ENCODE data around the gene SIGLEC15.

Gene SIGLEC15

GRCh38 chr18:45860971-45861370 is 35.5 kb downstream of the SIGLEC15 start:
- TF ChIP-seq POLR2AphosphoS5 (IDR thresholded peaks at IDR 0.05; ENCODE audit: low read depth) (no peak), SPI1 (IDR thresholded peaks at IDR 0.05; ENCODE audit: borderline replicate concordance, low read depth) (no peak), GABPA (IDR thresholded peaks at IDR 0.05; ENCODE audit: low read depth) (no peak), CTCF (IDR thresholded peaks at IDR 0.05; ENCODE audit: insufficient read depth, low read length) (no peak), REST (IDR thresholded peaks at IDR 0.05; ENCODE audit: insufficient replicate concordance, low read depth) (no peak)
- no peak overlapping the region for H3K4me3 ChIP-seq (replicated peaks; ENCODE audit: insufficient read depth, low read length)
- DNase-seq (ENCODE audit: low read depth in 1 of 2, low spot score in 1 of 2) = no peak
- no peaks in the 10 kb centered on the region for H3K27me3 ChIP-seq (ENCODE audit: insufficient read depth, poor library complexity, severe bottlenecking)
- H3K27ac ChIP-seq (replicated peaks) = no peak overlapping the region

- Histone ChIP-seq H3K4me3 (replicated peaks; ENCODE audit: insufficient read depth, low read length) (no peak overlapping the region), H3K27ac (replicated peaks) (no peak overlapping the region), H3K27me3 (ENCODE audit: insufficient read depth, poor library complexity, severe bottlenecking) (no peaks in the 10 kb centered on the region)
- no peak for DNase-seq (ENCODE audit: low read depth in 1 of 2, low spot score in 1 of 2)
- TF ChIP-seq POLR2AphosphoS5 (IDR thresholded peaks at IDR 0.05; ENCODE audit: low read depth) = no peak
- no peak for TF ChIP-seq REST (IDR thresholded peaks at IDR 0.05; ENCODE audit: insufficient replicate concordance, low read depth)
- TF ChIP-seq CTCF (IDR thresholded peaks at IDR 0.05; ENCODE audit: insufficient read depth, low read length) = no peak
- no peak for TF ChIP-seq SPI1 (IDR thresholded peaks at IDR 0.05; ENCODE audit: borderline replicate concordance, low read depth)
- TF ChIP-seq GABPA (IDR thresholded peaks at IDR 0.05; ENCODE audit: low read depth) = no peak
Observed at GRCh38 chr18:45861926-45862325, 36.5 kb downstream of the SIGLEC15 start.

- no peak for DNase-seq (ENCODE audit: low read depth in 1 of 2, low spot score in 1 of 2)
- Histone ChIP-seq H3K27me3 (ENCODE audit: insufficient read depth, poor library complexity, severe bottlenecking) (no peaks in the 10 kb centered on the region), H3K27ac (replicated peaks) (no peak overlapping the region), H3K4me3 (replicated peaks; ENCODE audit: insufficient read depth, low read length) (no peak overlapping the region)
- TF ChIP-seq CTCF (IDR thresholded peaks at IDR 0.05; ENCODE audit: insufficient read depth, low read length) = no peak
- TF ChIP-seq GABPA (IDR thresholded peaks at IDR 0.05; ENCODE audit: low read depth) = no peak
- no peak for TF ChIP-seq SPI1 (IDR thresholded peaks at IDR 0.05; ENCODE audit: borderline replicate concordance, low read depth)
- no peak for TF ChIP-seq REST (IDR thresholded peaks at IDR 0.05; ENCODE audit: insufficient replicate concordance, low read depth)
- TF ChIP-seq POLR2AphosphoS5 (IDR thresholded peaks at IDR 0.05; ENCODE audit: low read depth) = no peak
Observed at GRCh38 chr18:45863469-45863868, 38.0 kb downstream of the SIGLEC15 start.

All from HL-60 (cell line).